Measurements from ENCODE around the gene KIAA0753. TPM values are rescaled to one million over a fixed set of nuclear protein-coding genes. Genes with fewer than 3 reads are reported as not detected.

Gene KIAA0753
- total and polyA plus RNA-seq, 9 of the 15 experiments (the other 6 are each of a cell fraction or from before 2014, with no cell fraction given), result 2.0 to 9.0 (median 6.9) TPM

GRCh38 chr17:6574687-6575595, 65.6 kb downstream of the KIAA0753 start (continued):
- TF ChIP-seq KDM4B (IDR thresholded peaks at IDR 0.05; ENCODE audit: borderline replicate concordance in 2 of 2, low read depth in 1 of 2) (no peak), TRIM24 (IDR thresholded peaks at IDR 0.05) (peak; percentile 27 to 35; a peak in 1 of 4 replicates), SMAD1 (IDR thresholded peaks at IDR 0.05; ENCODE audit: low read depth, low read length, partially characterized antibody) (no peak), KAT7 (CRISPR knock-in tag; IDR thresholded peaks at IDR 0.05; ENCODE audit: borderline replicate concordance) (no peak), ZNF134 (CRISPR knock-in tag; conservative IDR thresholded peaks at IDR 0.05) (no peak), ARID2 (IDR thresholded peaks at IDR 0.05) (no peak), FOXA3 (CRISPR knock-in tag; conservative IDR thresholded peaks at IDR 0.05 in 1 of 2, IDR thresholded peaks at IDR 0.05 in 1 of 2) (peak in 1 of 2 experiments; percentile 16; a peak in 1 of 4 replicates), MYNN (IDR thresholded peaks at IDR 0.05) (no peak), MYNN (CRISPR knock-in tag; IDR thresholded peaks at IDR 0.05) (no peak), SMC3 (conservative IDR thresholded peaks at IDR 0.05; ENCODE audit: insufficient read depth, low read depth, low read length) (no peak), PHB (CRISPR knock-in tag; IDR thresholded peaks at IDR 0.05) (no peak), XRCC5 (IDR thresholded peaks at IDR 0.05; ENCODE audit: low read depth, low read length) (no peak), ZNF76 (CRISPR knock-in tag; IDR thresholded peaks at IDR 0.05; ENCODE audit: borderline replicate concordance) (no peak), ZNF79 (CRISPR knock-in tag; IDR thresholded peaks at IDR 0.05; ENCODE audit: low read depth) (no peak), ESRRA (IDR thresholded peaks at IDR 0.05; ENCODE audit: borderline replicate concordance, low read depth) (peak; percentile 51; the same call in 1 of the 2 replicates), PCBP1 (IDR thresholded peaks at IDR 0.05; ENCODE audit: low read depth, low read length, poor library complexity, severe bottlenecking) (no peak), NEUROD1 (IDR thresholded peaks at IDR 0.05; ENCODE audit: borderline replicate concordance, low read depth, low read length, partially characterized antibody) (peak; percentile 20), MEIS2 (IDR thresholded peaks at IDR 0.05; ENCODE audit: partially characterized antibody) (no peak), RBM34 (IDR thresholded peaks at IDR 0.05; ENCODE audit: borderline replicate concordance, insufficient read depth, low read length) (no peak), SRSF3 (IDR thresholded peaks at IDR 0.05; ENCODE audit: insufficient read depth, low read length) (no peak), ZC3H8 (IDR thresholded peaks at IDR 0.05) (no peak), ZBTB17 (CRISPR knock-in tag; IDR thresholded peaks at IDR 0.05) (no peak), GABPB1 (CRISPR knock-in tag; IDR thresholded peaks at IDR 0.05) (no peak), NFXL1 (CRISPR knock-in tag; IDR thresholded peaks at IDR 0.05) (no peak), ZNF146 (CRISPR knock-in tag; IDR thresholded peaks at IDR 0.05; ENCODE audit: unreplicated experiment) (no peak), OTX1 (CRISPR knock-in tag; IDR thresholded peaks at IDR 0.05) (no peak; the same call in 1 of the 2 replicates)
- TF ChIP-seq, protein P1, sequence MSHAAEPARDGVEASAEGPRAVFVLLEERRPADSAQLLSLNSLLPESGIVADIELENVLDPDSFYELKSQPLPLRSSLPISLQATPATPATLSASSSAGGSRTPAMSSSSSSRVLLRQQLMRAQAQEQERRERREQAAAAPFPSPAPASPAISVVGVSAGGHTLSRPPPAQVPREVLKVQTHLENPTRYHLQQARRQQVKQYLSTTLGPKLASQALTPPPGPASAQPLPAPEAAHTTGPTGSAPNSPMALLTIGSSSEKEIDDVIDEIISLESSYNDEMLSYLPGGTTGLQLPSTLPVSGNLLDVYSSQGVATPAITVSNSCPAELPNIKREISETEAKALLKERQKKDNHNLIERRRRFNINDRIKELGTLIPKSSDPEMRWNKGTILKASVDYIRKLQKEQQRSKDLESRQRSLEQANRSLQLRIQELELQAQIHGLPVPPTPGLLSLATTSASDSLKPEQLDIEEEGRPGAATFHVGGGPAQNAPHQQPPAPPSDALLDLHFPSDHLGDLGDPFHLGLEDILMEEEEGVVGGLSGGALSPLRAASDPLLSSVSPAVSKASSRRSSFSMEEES (CRISPR knock-in tag; IDR thresholded peaks at IDR 0.05), result no peak
- TF ChIP-seq, protein P2, sequence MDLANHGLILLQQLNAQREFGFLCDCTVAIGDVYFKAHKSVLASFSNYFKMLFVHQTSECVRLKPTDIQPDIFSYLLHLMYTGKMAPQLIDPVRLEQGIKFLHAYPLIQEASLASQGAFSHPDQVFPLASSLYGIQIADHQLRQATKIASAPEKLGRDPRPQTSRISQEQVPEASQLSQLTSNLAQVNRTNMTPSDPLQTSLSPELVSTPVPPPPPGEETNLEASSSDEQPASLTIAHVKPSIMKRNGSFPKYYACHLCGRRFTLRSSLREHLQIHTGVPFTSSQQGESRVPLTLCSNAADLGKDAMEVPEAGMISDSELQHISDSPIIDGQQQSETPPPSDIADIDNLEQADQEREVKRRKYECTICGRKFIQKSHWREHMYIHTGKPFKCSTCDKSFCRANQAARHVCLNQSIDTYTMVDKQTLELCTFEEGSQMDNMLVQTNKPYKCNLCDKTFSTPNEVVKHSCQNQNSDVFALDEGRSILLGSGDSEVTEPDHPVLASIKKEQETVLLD (IDR thresholded peaks at IDR 0.05), result no peak; the same call in 1 of the 2 replicates

All from K562 (cell line).